ENCODE data around the gene RTP3. TPM values are rescaled to one million over a fixed set of nuclear protein-coding genes. Genes with fewer than 3 reads are reported as not detected.

Gene RTP3
- total RNA-seq, 4 donors from 2014 or later: not detected

GRCh38 chr3:46482632-46483350 lies 15.0 kb upstream of the RTP3 start:
- TF ChIP-seq EP300 (IDR thresholded peaks at IDR 0.05): no peak
- no peak for TF ChIP-seq CTCF (IDR thresholded peaks at IDR 0.05)
- no peak for TF ChIP-seq POLR2A (IDR thresholded peaks at IDR 0.05)
- TF ChIP-seq POLR2AphosphoS5 (IDR thresholded peaks at IDR 0.05): no peak
- ATAC-seq: no peak
- H3K4me1 ChIP-seq: no peaks in the 10 kb centered on the region
- H3K27me3 ChIP-seq: peaks cover 50% of the 10 kb centered on the region
- no peaks in the 10 kb centered on the region for H3K9me3 ChIP-seq
- H3K36me3 ChIP-seq: no peaks in the 10 kb centered on the region
- WGBS, 2 donors (ENCODE audit: low coverage in 1 of 2): 78 to 89% methylated on average over 1 of the region's 1 CpG
- no peak overlapping the region for H3K27ac ChIP-seq
- H3K4me3 ChIP-seq: no peak overlapping the region

DNA sequence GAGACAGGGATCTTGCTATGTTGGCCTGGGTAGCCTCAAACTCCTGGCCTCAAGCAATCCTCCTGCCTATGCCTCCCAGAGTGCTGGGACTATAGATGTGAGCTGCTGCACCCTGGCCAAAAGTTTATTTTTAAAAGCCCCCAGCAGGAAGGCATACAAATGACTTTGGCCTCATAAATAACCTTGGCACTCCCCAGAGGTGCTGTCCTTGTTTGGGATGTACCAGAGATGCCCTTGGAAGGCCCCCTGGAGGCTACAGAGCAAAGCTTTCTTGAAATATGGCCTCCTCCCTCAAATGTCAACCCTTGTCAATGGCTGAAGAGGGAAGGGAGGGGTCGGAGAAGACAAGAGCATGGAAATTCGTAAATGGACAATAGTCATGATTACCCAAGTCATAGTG lies 14.0 kb upstream of the RTP3 start:
- H3K4me3 ChIP-seq: no peak overlapping the region
- no peaks in the 10 kb centered on the region for H3K36me3 ChIP-seq
- H3K4me1 ChIP-seq: peaks cover 0 to 4% (median 3%) of the 10 kb centered on the region in 3 donors
- WGBS, 2 donors (ENCODE audit: low coverage in 1 of 2): 50 to 89% methylated on average over 2 of the region's 2 CpGs
- no peak overlapping the region for H3K27ac ChIP-seq
- ATAC-seq: no peak
- TF ChIP-seq EP300 (IDR thresholded peaks at IDR 0.05) (no peak), POLR2A (IDR thresholded peaks at IDR 0.05) (no peak), CTCF (IDR thresholded peaks at IDR 0.05) (no peak), POLR2AphosphoS5 (IDR thresholded peaks at IDR 0.05) (no peak)
- peaks cover 50% of the 10 kb centered on the region for H3K27me3 ChIP-seq
- H3K9me3 ChIP-seq: no peaks in the 10 kb centered on the region

DNA sequence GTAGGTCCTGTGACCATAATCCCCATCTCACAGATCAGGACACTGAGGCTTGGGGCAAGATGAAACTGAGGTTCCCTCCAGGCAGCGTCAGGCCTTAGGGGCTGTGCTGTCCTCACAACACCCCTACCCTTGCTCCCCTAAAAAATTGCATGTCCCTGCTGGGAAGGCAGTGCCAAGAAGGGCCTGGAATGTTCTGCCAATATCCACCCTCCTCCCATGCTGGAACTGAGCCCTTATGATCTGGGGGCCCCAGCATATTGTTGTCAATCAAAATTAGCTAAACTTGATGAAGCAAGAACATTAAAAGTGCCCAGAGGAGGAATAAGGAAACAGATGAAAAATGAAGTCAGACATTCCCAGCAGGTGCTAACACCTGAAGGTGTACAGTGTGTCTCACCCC lies 13.4 kb upstream of the RTP3 start:
- H3K9me3 ChIP-seq: no peaks in the 10 kb centered on the region
- no CpG with 5 or more reads among the region's 1 CpG for WGBS, 2 donors (ENCODE audit: low coverage in 1 of 2)

DNA sequence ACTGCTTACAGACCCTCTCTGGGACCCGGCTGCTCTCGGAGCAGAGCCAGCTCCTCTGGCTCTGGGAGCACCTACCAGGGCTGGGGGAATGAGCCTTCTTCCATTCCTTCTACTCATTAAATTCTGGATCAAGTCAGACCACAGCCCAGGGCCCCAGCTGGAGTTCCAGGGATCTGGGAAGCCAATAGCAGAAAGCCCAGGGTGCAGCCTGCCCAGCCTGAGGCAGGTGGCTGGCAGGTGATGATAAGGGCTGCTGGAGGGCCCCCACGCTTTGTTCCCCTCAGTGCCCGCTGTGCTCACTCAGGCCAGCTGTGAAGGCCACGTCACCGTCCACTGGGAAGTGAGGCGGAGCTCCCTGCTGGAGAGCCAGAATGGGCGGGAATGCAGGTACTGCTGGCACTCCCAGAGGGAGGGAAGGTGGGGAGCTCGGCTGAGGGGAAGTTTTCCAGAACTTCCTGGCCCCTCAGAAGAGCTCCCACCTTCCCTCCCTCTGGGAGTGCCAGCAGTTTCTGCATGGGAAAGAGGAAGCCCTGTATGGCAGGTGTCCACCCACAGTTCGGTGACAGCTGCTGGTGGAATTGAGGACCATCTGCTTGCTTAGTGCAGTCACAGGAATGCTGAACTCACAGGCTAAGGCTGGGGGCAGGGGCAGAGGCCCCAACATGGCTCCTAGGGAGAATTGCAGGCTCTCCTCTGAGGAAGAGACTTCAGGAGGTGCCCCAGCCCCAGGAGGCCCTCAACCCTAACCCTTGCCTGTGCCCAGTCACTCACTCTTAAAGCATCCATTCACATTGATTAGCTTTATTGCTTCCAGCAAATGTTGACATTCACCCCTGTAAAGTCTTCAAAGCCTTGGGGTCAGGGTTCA lies 12.6 kb upstream of the RTP3 start:
- Histone ChIP-seq H3K9me3 (no peaks in the 10 kb centered on the region), H3K27ac (no peak overlapping the region), H3K36me3 (no peaks in the 10 kb centered on the region), H3K4me3 (no peak overlapping the region), H3K27me3 (peaks cover 43% of the 10 kb centered on the region), H3K4me1 (peaks cover 0 to 7% (median 4%) of the 10 kb centered on the region in 3 donors)
- WGBS, 2 donors (ENCODE audit: low coverage in 1 of 2): no CpG with 5 or more reads among the region's 10 CpGs
- no peak for ATAC-seq
- TF ChIP-seq EP300 (IDR thresholded peaks at IDR 0.05) (no peak), CTCF (IDR thresholded peaks at IDR 0.05) (no peak), POLR2AphosphoS5 (IDR thresholded peaks at IDR 0.05) (no peak), POLR2A (IDR thresholded peaks at IDR 0.05) (no peak)

More for the DNA sequence above, 13.4 kb upstream of the RTP3 start:
- Histone ChIP-seq H3K4me3 (no peak overlapping the region), H3K36me3 (no peaks in the 10 kb centered on the region), H3K27me3 (peaks cover 45% of the 10 kb centered on the region), H3K27ac (no peak overlapping the region), H3K4me1 (peaks cover 0 to 7% (median 4%) of the 10 kb centered on the region in 3 donors)
- TF ChIP-seq CTCF (IDR thresholded peaks at IDR 0.05) (no peak), POLR2AphosphoS5 (IDR thresholded peaks at IDR 0.05) (no peak), POLR2A (IDR thresholded peaks at IDR 0.05) (no peak), EP300 (IDR thresholded peaks at IDR 0.05) (no peak)
- ATAC-seq: no peak

Data from gastroesophageal sphincter (tissue), 4 donors.